Heart right ventricle (tissue), 16 donors: ENCODE measurements around the gene ZNF485. TPM values are rescaled to one million over a fixed set of nuclear protein-coding genes. Genes with fewer than 3 reads are reported as not detected.

Experiments
- ATAC-seq, 8 donors: fragments of 200-7000 bp; cut with Tn5 transposase; one replicate each; pipeline ENCODE4 v1.9.1; 2020; ENCODE audit warnings: mild to moderate bottlenecking in 8 of 8, moderate library complexity in 8 of 8, moderate number of reproducible peaks in 1 of 8
- DNase-seq, 2 donors: peaks; one replicate each; pipeline ENCODE4 v3.0.0-alpha.2; 2020
- H3K27ac ChIP-seq, 10 donors: fragments of 200-600 bp; sonication (generic) in 2 of 10; one replicate each; pipeline versions ENCODE4 v1.5.0 to v1.8.0; 2020 to 2022; ENCODE audit warnings: mild to moderate bottlenecking in 3 of 10
- H3K27me3 ChIP-seq, 7 donors: fragments of 200-600 bp; one replicate each; pipeline ENCODE4 v1.8.0; 2021 to 2022; ENCODE audit warnings: mild to moderate bottlenecking in 2 of 7
- H3K36me3 ChIP-seq, 9 donors: fragments of 200-600 bp; sonication (generic) in 1 of 9; one replicate each; pipeline versions ENCODE4 v1.5.0 to v1.8.0; 2020 to 2022; ENCODE audit warnings: mild to moderate bottlenecking in 2 of 9
- H3K4me1 ChIP-seq, 9 donors: fragments of 200-600 bp; sonication (generic) in 1 of 9; one replicate each; pipeline versions ENCODE4 v1.5.0 to v1.8.0; 2020 to 2022; ENCODE audit warnings: mild to moderate bottlenecking in 4 of 9
- H3K4me3 ChIP-seq, 10 donors: fragments of 200-600 bp; sonication (generic) in 2 of 10; one replicate each; pipeline versions ENCODE4 v1.5.0 to v1.8.0; 2020 to 2022; ENCODE audit warnings: mild to moderate bottlenecking in 7 of 10, moderate library complexity in 2 of 10
- H3K9me3 ChIP-seq, 11 donors: fragments of 200-600 bp in 10 of 11; sonication (generic) in 2 of 11; one replicate each; pipeline versions ENCODE4 v1.5.0 to v1.8.0; 2013 to 2022; ENCODE audit warnings: mild to moderate bottlenecking in 2 of 11, control low read depth in 1 of 11, moderate library complexity in 1 of 11
- WGBS, 2 donors: extraction: QIAGEN DNeasy Blood & Tissue Kit; methylation state at CpG; one replicate each; pipeline ENCODE4 v1.1.7; 2013; ENCODE audit warnings: inconsistent platforms in 1 of 2; 5-methylcytosine and 5-hydroxymethylcytosine counted together
- intact Hi-C, 10 donors: fragments of 100-400 bp; cut with DNase I; formaldehyde crosslinking; loops; one replicate each; pipeline versions ENCODE4 v1.11.1 to v1.14.2; 2022
- polyA plus RNA-seq, 2 donors: library from polyadenylated mRNA; stranded (reverse); fragments of 200-250 nt; gene quantifications; one replicate each; pipeline ENCODE4 v1.2.3, GENCODE V29; 2013
- total RNA-seq, 10 donors: library from RNA; stranded (reverse); fragmentation: NEBNext Ultra II Directional in 3 of 10; extraction: Animal tissue kit (Norgen Biotek cat#: 25700) in 3 of 10; gene quantifications; one replicate each; pipeline versions ENCODE4 v1.2.1 to v1.2.4, GENCODE V29; 2021 to 2023
- TF ChIP-seq, protein P1 (sequence below), 9 donors: fragments of 200-600 bp; sonication (generic) in 2 of 9; IDR thresholded peaks; one replicate each; pipeline versions ENCODE4 v1.5.0 to v1.8.0; 2021 to 2022; ENCODE audit warnings: antibody characterized with exemption in 9 of 9, mild to moderate bottlenecking in 5 of 9, moderate library complexity in 1 of 9
- donor health status: Arrhythmogenic right ventricular cardiomyopathy.
- donor health status: ischemic (EF 13 %, LVEDD 7.1; RV severe dilation, severe dysfunction).
- donor health status: healthy with polysubstance abuse.
- donor health status: DM: no; HTN: yes; CAD: no.
- donor health status: DM: no; HTN: no; CAD: no.
- donor health status: ischemic (EF 25% LVEDD 6.9; RV normal size, moderate dysfunction).
- donor health status: ischemic (EF 25% LVEDD 5.7; RV mildly dilated, moderate dysfunction).
- donor health status: healthy.
- donor health status: DM: yes; HTN: yes; CAD: no.
- donor health status: Ischemic cardiomyopathy.
- donor health status: ischemic (EF 35%, LVEDD 5.7; RV mildly dilated, moderate dysfunction).
- donor health status: nonischemic (EF 11% LVEDD 7.7; RV severe dilation, severe dysfunction).
- donor health status: DM: yes; HTN: yes; CAD: no.
- donor health status: PGD.
- donor health status: ischemic (EF 29% LVEDD 5.4; RV normal size, mild dysfunction).
- donor health status: nonischemic (EF 23%, LVEDD 6.1; RV moderate dilation, normal function).

ZNF485 gene
- total and polyA plus RNA-seq, 12 donors: 0.81 to 2.3 (median 1.5) TPM

DNA sequence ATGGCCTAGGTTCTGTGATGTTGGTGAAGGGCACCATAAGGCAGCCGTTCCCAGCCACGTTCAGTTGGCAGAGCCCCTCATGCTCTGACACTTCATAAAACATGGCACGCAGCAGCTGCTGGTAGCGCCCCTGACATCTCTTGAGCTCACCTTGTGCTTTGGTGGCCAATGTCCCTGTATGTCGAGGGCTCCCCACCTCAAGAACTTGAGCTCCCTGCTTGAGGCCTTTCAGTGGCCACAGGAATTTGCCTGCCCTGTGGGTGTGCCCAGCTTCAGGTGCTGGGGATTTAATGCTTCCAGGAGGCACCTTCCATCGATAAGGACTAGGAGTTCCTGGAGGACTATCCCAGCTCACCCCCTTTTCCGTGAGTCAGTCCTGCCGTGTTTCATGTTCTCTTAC lies 52.0 kb downstream of the ZNF485 start:
- Histone ChIP-seq H3K36me3 (no peaks in the 10 kb centered on the region), H3K4me1 (no peaks in the 10 kb centered on the region), H3K27me3 (peaks cover 0 to 15% (median 6%) of the 10 kb centered on the region in 7 donors), H3K27ac (no peak overlapping the region), H3K9me3 (peaks cover 0 to 3% (median 0%) of the 10 kb centered on the region in 11 donors), H3K4me3 (no peak overlapping the region)
- DNase-seq (no peak), ATAC-seq (no peak)
- 86 to 87% methylated on average over 8 of the region's 8 CpGs for WGBS, 2 donors
- TF ChIP-seq, protein P1, sequence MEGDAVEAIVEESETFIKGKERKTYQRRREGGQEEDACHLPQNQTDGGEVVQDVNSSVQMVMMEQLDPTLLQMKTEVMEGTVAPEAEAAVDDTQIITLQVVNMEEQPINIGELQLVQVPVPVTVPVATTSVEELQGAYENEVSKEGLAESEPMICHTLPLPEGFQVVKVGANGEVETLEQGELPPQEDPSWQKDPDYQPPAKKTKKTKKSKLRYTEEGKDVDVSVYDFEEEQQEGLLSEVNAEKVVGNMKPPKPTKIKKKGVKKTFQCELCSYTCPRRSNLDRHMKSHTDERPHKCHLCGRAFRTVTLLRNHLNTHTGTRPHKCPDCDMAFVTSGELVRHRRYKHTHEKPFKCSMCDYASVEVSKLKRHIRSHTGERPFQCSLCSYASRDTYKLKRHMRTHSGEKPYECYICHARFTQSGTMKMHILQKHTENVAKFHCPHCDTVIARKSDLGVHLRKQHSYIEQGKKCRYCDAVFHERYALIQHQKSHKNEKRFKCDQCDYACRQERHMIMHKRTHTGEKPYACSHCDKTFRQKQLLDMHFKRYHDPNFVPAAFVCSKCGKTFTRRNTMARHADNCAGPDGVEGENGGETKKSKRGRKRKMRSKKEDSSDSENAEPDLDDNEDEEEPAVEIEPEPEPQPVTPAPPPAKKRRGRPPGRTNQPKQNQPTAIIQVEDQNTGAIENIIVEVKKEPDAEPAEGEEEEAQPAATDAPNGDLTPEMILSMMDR (IDR thresholded peaks at IDR 0.05): no peak
- intact Hi-C loops: no loop called here

DNA sequence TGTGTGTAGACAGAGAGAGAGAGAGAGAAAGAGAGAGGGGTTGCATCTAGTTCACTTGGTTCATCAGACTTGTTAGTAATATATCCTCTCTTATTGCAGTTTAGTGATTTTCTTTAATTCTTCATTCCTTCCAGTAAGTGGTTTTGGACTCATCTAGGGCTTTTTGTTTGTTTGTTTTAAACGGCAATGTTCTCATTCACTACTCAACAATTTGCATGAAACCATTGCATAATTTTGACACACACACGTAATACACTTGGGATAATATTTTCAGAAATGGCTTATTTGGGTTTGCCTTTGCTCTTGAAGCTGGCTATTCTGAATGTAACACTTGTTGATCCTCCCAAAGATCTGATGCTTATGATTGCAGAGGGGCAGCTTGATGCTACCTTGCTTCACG lies 58.8 kb downstream of the ZNF485 start:
- intact Hi-C loops: loop anchor here in 1 of 10 donors (5.0 kb wide), 1 partner anchor 852 kb away; no protein-coding TSS in a partner anchor
- no peak for ATAC-seq
- WGBS, 2 donors: 60 to 61% methylated on average over 3 of the region's 3 CpGs
- no peak overlapping the region for H3K4me3 ChIP-seq
- H3K27me3 ChIP-seq: peaks cover 0 to 32% (median 24%) of the 10 kb centered on the region in 7 donors
- DNase-seq: no peak
- H3K36me3 ChIP-seq: no peaks in the 10 kb centered on the region
- TF ChIP-seq, protein P1 (IDR thresholded peaks at IDR 0.05): no peak
- peaks cover 0 to 7% (median 0%) of the 10 kb centered on the region in 11 donors for H3K9me3 ChIP-seq
- H3K27ac ChIP-seq: no peak overlapping the region
- H3K4me1 ChIP-seq: peaks cover 0 to 8% (median 4%) of the 10 kb centered on the region in 9 donors

DNA sequence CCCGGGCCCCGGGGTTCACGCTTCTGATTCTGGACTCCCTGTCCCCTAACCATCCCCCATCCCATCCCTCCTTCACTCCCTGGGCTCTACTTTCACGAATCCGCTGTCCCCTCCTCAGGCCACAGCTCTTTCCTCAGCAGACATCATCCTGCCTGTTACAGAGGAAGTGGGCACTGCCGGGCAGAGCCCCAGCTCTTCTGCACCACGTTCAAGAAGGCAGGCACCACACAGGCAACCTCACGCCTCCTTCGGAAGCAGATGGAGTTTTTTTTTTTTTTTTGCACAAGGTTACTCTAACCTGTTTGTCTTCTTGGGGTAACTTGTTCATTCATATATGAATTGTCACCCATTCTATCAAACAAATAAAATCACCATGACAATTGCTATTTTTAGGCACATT lies 60.3 kb downstream of the ZNF485 start:
- Histone ChIP-seq H3K27me3 (peaks cover 0 to 40% (median 28%) of the 10 kb centered on the region in 7 donors), H3K36me3 (no peaks in the 10 kb centered on the region), H3K9me3 (peaks cover 0 to 7% (median 0%) of the 10 kb centered on the region in 11 donors), H3K27ac (no peak overlapping the region), H3K4me1 (peaks cover 0 to 10% (median 6%) of the 10 kb centered on the region in 9 donors), H3K4me3 (no peak overlapping the region)
- DNase-seq: no peak
- ATAC-seq: no peak
- TF ChIP-seq, protein P1 (IDR thresholded peaks at IDR 0.05): no peak
- intact Hi-C loops: loop anchor here in 1 of 10 donors (5.0 kb wide), 1 partner anchor 851 kb away; no protein-coding TSS in a partner anchor
- WGBS, 2 donors: 83 to 85% methylated on average over 9 of the region's 9 CpGs

DNA sequence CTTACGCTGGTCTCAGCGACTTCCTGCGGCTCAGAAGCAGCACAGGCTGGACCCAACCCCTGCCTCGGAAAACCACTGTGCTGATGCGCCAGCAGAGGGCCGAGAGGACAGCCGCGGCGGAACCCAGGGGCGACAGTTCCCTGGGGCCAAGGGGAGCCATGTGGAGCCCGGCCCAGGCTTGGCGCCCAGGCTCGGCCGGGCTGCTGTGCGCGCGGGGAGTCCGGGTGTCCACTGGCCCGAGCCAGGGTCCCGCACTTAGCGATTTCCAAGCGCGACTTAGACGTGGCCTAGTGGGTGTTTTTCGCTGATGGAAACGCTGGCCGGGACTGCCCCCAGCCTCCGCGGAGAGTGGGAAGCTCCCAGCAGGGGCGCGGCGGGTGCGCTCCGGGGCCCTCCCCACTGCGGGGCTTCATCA lies 61.1 kb downstream of the ZNF485 start:
- Histone ChIP-seq H3K27ac (no peak overlapping the region), H3K27me3 (peaks cover 0 to 40% (median 28%) of the 10 kb centered on the region in 7 donors), H3K36me3 (no peaks in the 10 kb centered on the region), H3K4me3 (peak overlapping the region in 8 of 10 donors; percentile 16 to 44 (median 36)), H3K9me3 (peaks cover 0 to 7% (median 0%) of the 10 kb centered on the region in 11 donors), H3K4me1 (peaks cover 0 to 18% (median 7%) of the 10 kb centered on the region in 9 donors)
- ATAC-seq (peak; percentile 40 to 80 (median 56)), DNase-seq (peak in 1 of 2 donors; percentile 49)
- TF ChIP-seq, protein P1 (IDR thresholded peaks at IDR 0.05): peak in 8 of 9 donors; percentile 11 to 57 (median 44)
- 2 to 4% methylated on average over 35 of the region's 35 CpGs for WGBS, 2 donors
- intact Hi-C loops: loop anchor here in 1 of 10 donors (5.0 kb wide), 1 partner anchor 850 kb away; no protein-coding TSS in a partner anchor

Other genes with a start within 250 kb of the ZNF485 start
- gene FXYD4, start 234.8 kb upstream of the ZNF485 start, total RNA-seq: 1 to 10 TPM in 1 of 10 donors, under 1 TPM in 1, not detected in 8; 0.42 to 1.5 TPM
- not detected for gene FXYD4, start 234.8 kb upstream of the ZNF485 start, polyA plus RNA-seq
- 100 to 1,000 TPM in 2 of 10 donors, 10 to 100 TPM in 8; 54.7 to 113 (median 75.2) TPM for gene HNRNPF, start 197.3 kb upstream of the ZNF485 start, total RNA-seq
- 10 to 100 TPM; 26.4 to 77.5 TPM for gene HNRNPF, start 197.3 kb upstream of the ZNF485 start, polyA plus RNA-seq
- gene ZNF487, start 169.3 kb upstream of the ZNF485 start, total RNA-seq: 1 to 10 TPM; 1.6 to 4.2 (median 2.4) TPM
- gene ZNF487, start 169.3 kb upstream of the ZNF485 start, polyA plus RNA-seq: 1 to 10 TPM; 3.3 to 4.3 TPM
- gene ZNF239, start 31.8 kb upstream of the ZNF485 start, total RNA-seq: 1 to 10 TPM; 1.1 to 2.5 (median 1.6) TPM
- 1 to 10 TPM in 1 of 2 donors, under 1 TPM in 1; 0.66 to 1.2 TPM for gene ZNF239, start 31.8 kb upstream of the ZNF485 start, polyA plus RNA-seq
- gene ZNF32, start 42.4 kb downstream of the ZNF485 start, total RNA-seq: 10 to 100 TPM; 34.4 to 52.3 (median 41.6) TPM
- 10 to 100 TPM; 44.9 to 73.8 TPM for gene ZNF32, start 42.4 kb downstream of the ZNF485 start, polyA plus RNA-seq